GM19025 (cell line): Measurements from ENCODE around the gene TRIM28.
"Not testable (repeated sequence)": the region's sequence is repeated elsewhere in the genome, so short reads cannot be mapped to it uniquely, and the experiment has no call there.

Experiments
- ATAC-seq: cut with Tn5 transposase; IDR thresholded peaks from one replicate; pipeline ENCODE4 v1.9.1; 2021; ENCODE audit warnings: mild to moderate bottlenecking, low read depth, moderate library complexity; ENCODE audit not compliant: unreplicated experiment

Gene TRIM28

GRCh38 chr19:58518256-58519086, 25.4 kb upstream of the TRIM28 start:
- no peak for ATAC-seq

GRCh38 chr19:58519087-58519354, 24.8 kb upstream of the TRIM28 start:
- no peak for ATAC-seq

GRCh38 chr19:58519355-58520256, 24.3 kb upstream of the TRIM28 start, which contains the start of gene ZBTB45:
Gene ZBTB45 (minus strand): TSS chr19:58519810. CDS start chr19:58517673, 2,137 bp downstream.
- ATAC-seq: peak; percentile 82

- ATAC-seq: no peak
These were observed 23.6 kb upstream of the TRIM28 start for GRCh38 chr19:58520257-58520599.

GRCh38 chr19:58521651-58522050, 22.2 kb upstream of the TRIM28 start:
- no peak for ATAC-seq

- no peak for ATAC-seq
These were observed 21.2 kb upstream of the TRIM28 start for GRCh38 chr19:58522709-58523108.

GRCh38 chr19:58529405-58529804, 14.5 kb upstream of the TRIM28 start:
- ATAC-seq: no peak

- ATAC-seq: no peak
These were observed 12.6 kb upstream of the TRIM28 start for GRCh38 chr19:58531034-58531840.

GRCh38 chr19:58535857-58536256, 8.0 kb upstream of the TRIM28 start:
- no peak for ATAC-seq

- ATAC-seq: no peak
These were observed 6.7 kb upstream of the TRIM28 start for GRCh38 chr19:58536852-58537798.

GRCh38 chr19:58538257-58539168, 5.4 kb upstream of the TRIM28 start:
- no peak for ATAC-seq

GRCh38 chr19:58539169-58539559, 4.7 kb upstream of the TRIM28 start:
- ATAC-seq: not testable (repeated sequence)

GRCh38 chr19:58542641-58543372, 1.1 kb upstream of the TRIM28 start:
- ATAC-seq: not testable (repeated sequence)

GRCh38 chr19:58544591-58545285, 874 bp downstream of the TRIM28 start:
- ATAC-seq: peak; percentile 47

GRCh38 chr19:58545286-58546018, 1.6 kb downstream of the TRIM28 start:
- ATAC-seq: no peak

- no peak for ATAC-seq
These were observed 2.2 kb downstream of the TRIM28 start for GRCh38 chr19:58546019-58546530.
